CD14-positive monocyte (primary cell): ENCODE data around the gene KLC1. TPM values are rescaled to one million over a fixed set of nuclear protein-coding genes. Genes with fewer than 3 reads are reported as not detected.

Experiments used
- DNase-seq, 3 donors: peaks; one replicate each; pipeline ENCODE4 v3.0.0-alpha.2; 2011 to 2022
- H2AFZ ChIP-seq: 2 replicates; pipeline ENCODE4 v1.6.0; 2012; ENCODE audit warnings: mild to moderate bottlenecking, low read depth, low read length, inconsistent platforms; ENCODE audit not compliant: insufficient read depth, poor library complexity, severe bottlenecking
- H3K27ac ChIP-seq, 2 donors: 1 replicate in 1 of 2; 2 replicates in 1 of 2; pipeline ENCODE4 v1.5.1; 2012 to 2013; ENCODE audit warnings: low read length in 2 of 2, control low read depth in 1 of 2, inconsistent platforms in 1 of 2, low read depth in 1 of 2, mild to moderate bottlenecking in 1 of 2
- H3K27me3 ChIP-seq, 2 donors: one replicate each; pipeline versions ENCODE4 v1.6.0 to v1.6.1; 2011 to 2013; ENCODE audit warnings: low read length in 2 of 2; ENCODE audit not compliant: control insufficient read depth in 2 of 2, insufficient read depth in 2 of 2
- H3K36me3 ChIP-seq, 2 donors: replicated peaks in 1 of 2; 1 replicate in 1 of 2; 2 replicates in 1 of 2; pipeline versions ENCODE4 v1.5.1 to v1.6.1; 2012 to 2013; ENCODE audit warnings: low read length in 2 of 2, control low read depth in 1 of 2, inconsistent platforms in 1 of 2, mild to moderate bottlenecking in 1 of 2; ENCODE audit not compliant: insufficient read depth in 2 of 2, control insufficient read depth in 1 of 2
- H3K4me1 ChIP-seq, 2 donors: 1 replicate in 1 of 2; 2 replicates in 1 of 2; pipeline versions ENCODE4 v1.5.1 to v1.6.1; 2012 to 2013; ENCODE audit warnings: low read length in 2 of 2, control low read depth in 1 of 2, inconsistent platforms in 1 of 2, mild to moderate bottlenecking in 1 of 2, moderate library complexity in 1 of 2; ENCODE audit not compliant: insufficient read depth in 2 of 2, control insufficient read depth in 1 of 2
- H3K4me2 ChIP-seq: replicated peaks from 2 replicates; pipeline ENCODE3; 2012; ENCODE audit warnings: low read length, moderate library complexity, mild to moderate bottlenecking; ENCODE audit not compliant: poor library complexity, severe bottlenecking; ENCODE audit errors: extremely low read depth
- H3K4me3 ChIP-seq, 3 experiments: fragments of 200-600 bp in 1 of 3; sonication (generic) in 1 of 3; replicated peaks in 1 of 3; 1 replicate in 2 of 3; 2 replicates in 1 of 3; pipeline ENCODE4 v1.5.1; 2011 to 2013; ENCODE audit warnings: low read length in 3 of 3, mild to moderate bottlenecking in 3 of 3, control low read depth in 2 of 3, low read depth in 2 of 3, inconsistent platforms in 1 of 3, moderate library complexity in 1 of 3
- H3K79me2 ChIP-seq: 2 replicates; pipeline ENCODE4 v1.6.0; 2012; ENCODE audit warnings: mild to moderate bottlenecking, control low read depth, inconsistent platforms, low read length, moderate library complexity; ENCODE audit not compliant: insufficient read depth
- H3K9ac ChIP-seq: 2 replicates; pipeline ENCODE4 v1.6.0; 2017; ENCODE audit warnings: low read length, mild to moderate bottlenecking; ENCODE audit not compliant: insufficient read depth, poor library complexity, severe bottlenecking
- H3K9me3 ChIP-seq, 2 donors: replicated peaks in 1 of 2; 1 replicate in 1 of 2; 2 replicates in 1 of 2; pipeline versions ENCODE4 v1.5.1 to v1.6.1; 2012 to 2013; ENCODE audit warnings: low read length in 2 of 2, control low read depth in 1 of 2; ENCODE audit not compliant: control insufficient read depth in 1 of 2, insufficient read depth in 1 of 2
- H4K20me1 ChIP-seq: 2 replicates; pipeline ENCODE4 v1.6.0; 2012; ENCODE audit warnings: mild to moderate bottlenecking, low read length, control low read depth, moderate library complexity; ENCODE audit not compliant: insufficient read depth
- H3K27ac Mint-ChIP-seq, 7 donors: one replicate each; pipeline ENCODE4 v1.8.0; 2020; ENCODE audit warnings: mild to moderate bottlenecking in 7 of 7, mixed read lengths in 7 of 7, moderate library complexity in 6 of 7, inconsistent platforms in 2 of 7
- H3K27me3 Mint-ChIP-seq, 3 donors: one replicate each; pipeline ENCODE4 v1.8.0; 2021 to 2022; ENCODE audit warnings: low read depth in 3 of 3, mild to moderate bottlenecking in 3 of 3, mixed read lengths in 3 of 3, moderate library complexity in 3 of 3, inconsistent platforms in 1 of 3
- H3K36me3 Mint-ChIP-seq, 2 donors: one replicate each; pipeline ENCODE4 v1.8.0; 2020; ENCODE audit warnings: mixed read lengths in 2 of 2, inconsistent platforms in 1 of 2, mild to moderate bottlenecking in 1 of 2
- H3K4me1 Mint-ChIP-seq: one replicate; pipeline ENCODE4 v1.8.0; 2020; ENCODE audit warnings: mild to moderate bottlenecking, mixed read lengths
- H3K4me3 Mint-ChIP-seq, 2 donors: one replicate each; pipeline ENCODE4 v1.8.0; 2020; ENCODE audit warnings: mild to moderate bottlenecking in 2 of 2, mixed read lengths in 2 of 2, moderate library complexity in 1 of 2
- H3K9me3 Mint-ChIP-seq, 7 donors: one replicate each; pipeline ENCODE4 v1.8.0; 2020 to 2022; ENCODE audit warnings: mixed read lengths in 7 of 7, mild to moderate bottlenecking in 6 of 7, moderate library complexity in 6 of 7, inconsistent platforms in 2 of 7
- CTCF ChIP-seq: fragments of 200-600 bp; IDR thresholded peaks from one replicate; pipeline ENCODE4 v1.8.0; 2022; ENCODE audit warnings: antibody characterized with exemption, mild to moderate bottlenecking
- WGBS: methylation state at CpG from one replicate; pipeline ENCODE4 v1.1.5; 2013; ENCODE audit warnings: missing lambda C conversion rate; ENCODE audit not compliant: insufficient coverage; 5-methylcytosine and 5-hydroxymethylcytosine counted together
- intact Hi-C, 2 donors: fragments of 100-400 bp; cut with micrococcal nuclease; formaldehyde crosslinking; loops; one replicate each; pipeline versions ENCODE4 v1.15.0 to v1.15.1; 2023
- polyA plus RNA-seq, 3 donors: library from polyadenylated mRNA; depleted of rRNA in 1 of 3; unstranded in 2 of 3; stranded (reverse) in 1 of 3; fragments of 300-500 nt in 2 of 3; fragments of >200 nt in 1 of 3; fragmentation: Illumina TruSeq in 2 of 3; gene quantifications; 1 replicate in 2 of 3; 2 replicates in 1 of 3; pipeline ENCODE4 v1.2.3, GENCODE V29; 2012 to 2021

KLC1 gene
- polyA plus RNA-seq, 3 donors: 41.5 to 108 (median 46.6) TPM

- Histone ChIP-seq H3K36me3 (no peaks in the 10 kb centered on the region), H3K27ac (no peak overlapping the region), H2AFZ (no peak overlapping the region), H3K9me3 (no peaks in the 10 kb centered on the region), H3K4me2 (no peak overlapping the region), H3K9ac (no peak overlapping the region), H3K79me2 (no peaks in the 10 kb centered on the region), H4K20me1 (no peaks in the 10 kb centered on the region), H3K4me1 (no peaks in the 10 kb centered on the region), H3K4me3 (no peak overlapping the region), H3K27me3 (no peaks in the 10 kb centered on the region)
- DNase-seq: no peak
- H3K4me1 Mint-ChIP-seq: peaks cover under 1% of the 10 kb centered on the region
- no peaks in the 10 kb centered on the region for H3K36me3 Mint-ChIP-seq
- TF ChIP-seq CTCF: no peak
- H3K27ac Mint-ChIP-seq: no peak overlapping the region
- H3K4me3 Mint-ChIP-seq: no peak overlapping the region
- H3K27me3 Mint-ChIP-seq: peaks cover 0 to 5% (median 5%) of the 10 kb centered on the region in 3 donors
- H3K9me3 Mint-ChIP-seq: no peaks in the 10 kb centered on the region
- intact Hi-C loops: no loop called here
- WGBS: 91% methylated on average over 9 of the region's 10 CpGs
Observed at GRCh38 chr14:103746701-103747100, 117.7 kb downstream of the KLC1 start.

GRCh38 chr14:103748534-103748857 lies 119.5 kb downstream of the KLC1 start:
- no peaks in the 10 kb centered on the region for H4K20me1 ChIP-seq
- no peak overlapping the region for H2AFZ ChIP-seq
- no peak overlapping the region for H3K4me2 ChIP-seq
- Mint-ChIP-seq H3K27me3 (peaks cover 0 to 5% (median 5%) of the 10 kb centered on the region in 3 donors), H3K36me3 (no peaks in the 10 kb centered on the region), H3K4me1 (no peaks in the 10 kb centered on the region), H3K4me3 (no peak overlapping the region), H3K9me3 (no peaks in the 10 kb centered on the region), H3K27ac (no peak overlapping the region)
- no peaks in the 10 kb centered on the region for H3K36me3 ChIP-seq
- no peak for DNase-seq
- no peaks in the 10 kb centered on the region for H3K4me1 ChIP-seq
- H3K27me3 ChIP-seq: no peaks in the 10 kb centered on the region
- no peak overlapping the region for H3K4me3 ChIP-seq
- no peak for TF ChIP-seq CTCF
- 83% methylated on average over 5 of the region's 5 CpGs for WGBS
- H3K9ac ChIP-seq: no peak overlapping the region
- H3K27ac ChIP-seq: no peak overlapping the region
- intact Hi-C loops: no loop called here
- no peaks in the 10 kb centered on the region for H3K9me3 ChIP-seq
- no peaks in the 10 kb centered on the region for H3K79me2 ChIP-seq
